GM12873 (cell line): ENCODE results near the gene USP12.
A peak's percentile ranks its signal among the peaks of the same experiment; 100 is the strongest.

Experiments used
- CTCF ChIP-seq: IDR thresholded peaks from 2 replicates; pipeline ENCODE4 v1.5.1; 2012; ENCODE audit warnings: low read depth, mild to moderate bottlenecking, moderate library complexity, low read length, control low read depth; ENCODE audit not compliant: insufficient read depth; ENCODE audit errors: missing control alignments

The USP12 gene, protein sequence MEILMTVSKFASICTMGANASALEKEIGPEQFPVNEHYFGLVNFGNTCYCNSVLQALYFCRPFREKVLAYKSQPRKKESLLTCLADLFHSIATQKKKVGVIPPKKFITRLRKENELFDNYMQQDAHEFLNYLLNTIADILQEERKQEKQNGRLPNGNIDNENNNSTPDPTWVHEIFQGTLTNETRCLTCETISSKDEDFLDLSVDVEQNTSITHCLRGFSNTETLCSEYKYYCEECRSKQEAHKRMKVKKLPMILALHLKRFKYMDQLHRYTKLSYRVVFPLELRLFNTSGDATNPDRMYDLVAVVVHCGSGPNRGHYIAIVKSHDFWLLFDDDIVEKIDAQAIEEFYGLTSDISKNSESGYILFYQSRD

GRCh38 chr13:27171244-27171826, at the start of gene USP12:
Gene USP12, minus strand, starts transcription at chr13:27171811. Its CDS starts 172 bp downstream, at chr13:27171639.
- peak; percentile 27 for TF ChIP-seq CTCF

DNA sequence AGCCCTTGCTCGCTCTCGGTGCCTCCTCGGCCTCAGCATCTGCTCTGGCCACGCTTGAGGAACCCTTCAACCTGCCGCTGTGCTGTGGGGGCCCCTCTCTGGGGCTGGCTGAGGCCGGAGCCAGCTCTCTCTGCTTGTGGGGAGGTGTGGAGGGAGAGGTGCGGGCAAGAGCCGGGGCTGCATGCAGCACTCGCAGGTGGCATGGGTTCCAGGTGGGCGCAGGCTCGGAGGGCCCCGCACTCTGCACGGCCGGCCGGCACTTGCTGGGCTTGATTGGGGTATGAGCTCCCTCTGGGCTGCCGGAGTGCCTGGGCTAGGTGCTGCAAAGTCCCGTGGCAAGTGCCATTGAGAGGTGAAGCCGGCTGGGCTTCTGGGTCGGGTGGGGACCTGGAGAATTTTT, 48.0 kb upstream of the USP12 start:
- no peak for TF ChIP-seq CTCF

- no peak for TF ChIP-seq CTCF
These were observed 40.3 kb upstream of the USP12 start for GRCh38 chr13:27211771-27212364.

DNA sequence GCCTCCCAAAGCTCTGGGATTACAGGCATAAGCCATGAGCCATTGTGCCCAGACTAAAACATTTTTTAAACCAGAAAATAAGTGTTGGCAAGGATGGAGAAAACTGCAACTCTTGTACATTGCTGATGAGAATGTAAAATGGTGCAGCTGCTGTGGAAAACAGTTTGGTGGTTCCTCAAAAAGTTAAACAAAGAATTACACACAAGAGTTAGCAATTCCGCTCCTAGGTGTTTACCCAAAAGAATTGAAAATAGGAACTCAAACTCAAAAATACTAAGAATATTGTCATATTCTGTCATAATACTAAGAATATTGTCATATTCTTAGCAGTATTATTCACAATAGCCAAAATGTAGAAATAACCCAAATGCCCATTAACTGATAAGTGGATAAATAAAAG, 39.7 kb upstream of the USP12 start:
- no peak for TF ChIP-seq CTCF

DNA sequence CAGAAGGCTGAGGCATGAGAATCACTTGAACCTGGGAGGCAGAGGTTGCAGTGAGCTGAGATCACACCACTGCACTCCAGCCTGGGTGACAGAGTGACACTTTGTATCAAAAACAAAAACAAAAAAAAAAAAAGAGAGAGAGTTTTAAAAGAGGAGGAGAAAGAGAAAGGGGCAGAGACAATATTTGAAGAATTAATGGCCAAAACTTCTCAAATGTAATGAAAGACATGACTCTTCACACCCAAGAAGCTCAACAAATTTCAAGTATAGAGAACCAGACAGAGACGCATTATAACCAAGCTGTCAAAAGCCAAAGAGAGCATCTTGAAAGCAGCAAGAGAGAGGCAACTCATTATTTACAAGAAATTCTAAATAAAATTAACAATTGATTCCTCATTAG, 36.9 kb upstream of the USP12 start:
- TF ChIP-seq CTCF: no peak

- TF ChIP-seq CTCF: peak; percentile 11
These were observed 32.2 kb upstream of the USP12 start for GRCh38 chr13:27203854-27204253.

DNA sequence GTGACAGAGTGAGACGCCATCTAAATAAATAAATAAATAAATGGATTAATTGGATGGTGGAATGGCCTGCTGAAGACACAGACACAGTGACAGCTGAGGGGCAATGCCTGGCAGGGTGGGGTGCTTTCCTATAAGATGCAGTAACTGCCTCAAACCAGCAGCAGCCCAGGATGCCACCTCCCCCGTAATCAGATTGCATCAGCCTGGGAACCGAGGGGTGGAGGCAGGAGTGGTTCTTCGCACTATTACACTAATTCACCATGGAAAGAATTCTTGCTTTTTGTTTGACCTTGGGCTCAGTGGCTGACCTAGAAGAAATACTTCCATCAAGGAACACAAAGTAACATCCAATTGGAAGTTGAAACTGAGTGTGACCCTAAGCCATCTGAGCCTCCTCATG, 31.6 kb upstream of the USP12 start:
- no peak for TF ChIP-seq CTCF
